PC-3 (cell line): ENCODE results near the gene PRDM15. TPM values are rescaled to one million over a fixed set of nuclear protein-coding genes. Genes with fewer than 3 reads are reported as not detected.

Source experiments
- ATAC-seq: fragments of 200-7000 bp; cut with Tn5 transposase; 2 replicates; pipeline ENCODE4 v1.9.1; 2020; ENCODE audit warnings: mild to moderate bottlenecking, moderate library complexity
- BruUV-seq: library from RNA; stranded (reverse); fragments of 400-500 nt; replicated peaks from 2 replicates; lab custom pipeline; 2021; lab: Mats Ljungman, UMichigan
- CTCF ChIA-PET: fragments of 300-600 bp; sonication (Branson Sonifier 250); formaldehyde crosslinking; loops from one replicate; lab custom pipeline; 2022; ENCODE audit warnings: antibody characterized with exemption; lab: Charles Lee
- POLR2A ChIA-PET: fragments of 300-600 bp; sonication (Branson Sonifier 250); formaldehyde crosslinking; loops from one replicate; lab custom pipeline; 2022; ENCODE audit warnings: antibody characterized with exemption; ENCODE audit not compliant: unreplicated experiment; lab: Charles Lee
- DNase-seq: peaks from one replicate; pipeline ENCODE4 v3.0.0-alpha.2; 2015
- H2AFZ ChIP-seq: fragments of 300-600 bp; sonication (generic); 2 replicates; pipeline ENCODE4 v1.6.0; 2016; ENCODE audit warnings: antibody characterized with exemption, low read length
- H3F3A ChIP-seq: fragments of 300-600 bp; sonication (generic); one replicate; pipeline ENCODE4 v1.6.0; 2017; ENCODE audit warnings: antibody characterized with exemption, low read length, control low read depth, mild to moderate bottlenecking; ENCODE audit not compliant: unreplicated experiment
- H3K27ac ChIP-seq: fragments of 300-600 bp; sonication (generic); 2 replicates; pipeline ENCODE4 v1.5.1; 2016; ENCODE audit warnings: mild to moderate bottlenecking, low read length
- H3K27me3 ChIP-seq: fragments of 300-600 bp; sonication (generic); 2 replicates; pipeline ENCODE4 v1.6.1; 2016; ENCODE audit warnings: low read length, mixed read lengths
- H3K36me3 ChIP-seq: fragments of 300-600 bp; sonication (generic); 2 replicates; pipeline ENCODE4 v1.6.1; 2016; ENCODE audit warnings: low read depth, mixed run types, low read length, mixed read lengths
- H3K4me1 ChIP-seq: fragments of 300-600 bp; sonication (generic); 2 replicates; pipeline ENCODE4 v1.5.1; 2016; ENCODE audit warnings: low read length; ENCODE audit not compliant: insufficient read depth
- H3K4me2 ChIP-seq: fragments of 300-600 bp; sonication (generic); 2 replicates; pipeline ENCODE4 v1.6.0; 2016; ENCODE audit warnings: low read length
- H3K4me3 ChIP-seq: fragments of 300-600 bp; sonication (generic); 2 replicates; pipeline ENCODE4 v1.5.1; 2016; ENCODE audit warnings: mild to moderate bottlenecking, low read length, mixed read lengths
- H3K79me2 ChIP-seq: fragments of 300-600 bp; sonication (generic); 2 replicates; pipeline ENCODE4 v1.6.1; 2017; ENCODE audit warnings: low read length, mixed read lengths
- H3K9ac ChIP-seq: fragments of 300-600 bp; sonication (generic); 2 replicates; pipeline ENCODE4 v1.6.0; 2016; ENCODE audit warnings: mild to moderate bottlenecking, low read length
- H3K9me2 ChIP-seq: fragments of 300-600 bp; sonication (generic); replicated peaks from 2 replicates; pipeline ENCODE4 v1.6.1; 2016; ENCODE audit warnings: mixed run types, low read length, mixed read lengths
- H3K9me3 ChIP-seq: fragments of 300-600 bp; sonication (generic); 2 replicates; pipeline ENCODE4 v1.6.1; 2016; ENCODE audit warnings: low read length, mixed read lengths
- H4K20me1 ChIP-seq: fragments of 300-600 bp; sonication (generic); 2 replicates; pipeline ENCODE4 v1.6.1; 2016; ENCODE audit warnings: low read length, mixed read lengths
- EZH2 ChIP-seq: fragments of 300-600 bp; sonication (generic); IDR thresholded peaks from one replicate; pipeline ENCODE4 v1.6.1; 2017; ENCODE audit warnings: antibody characterized with exemption, mild to moderate bottlenecking, low read length; ENCODE audit not compliant: unreplicated experiment
- EZH2phosphoT487 ChIP-seq: fragments of 300-600 bp; sonication (generic); IDR thresholded peaks from 2 replicates; pipeline ENCODE4 v1.6.1; 2018; ENCODE audit warnings: mild to moderate bottlenecking, antibody characterized with exemption, low read length, borderline replicate concordance
- intact Hi-C: fragments of 100-400 bp; cut with micrococcal nuclease; formaldehyde crosslinking; loops from 2 replicates; pipeline ENCODE4 v1.9.0; 2023
- total RNA-seq: library from RNA; depleted of rRNA; stranded (reverse); fragments of >200 nt; gene quantifications from 2 replicates; pipeline ENCODE4 v1.2.3, GENCODE V29; 2014
- TF ChIP-seq, protein P1 (sequence below): fragments of 300-600 bp; sonication (generic); conservative IDR thresholded peaks from 2 replicates; pipeline ENCODE4 v1.5.1; 2017; ENCODE audit warnings: antibody characterized with exemption, low read depth, mild to moderate bottlenecking, low read length

The PRDM15 gene
- total RNA-seq, 1 experiment from 2014 or later: 13.4 TPM

GRCh38 chr21:41819236-41819855 is 59.8 kb downstream of the PRDM15 start:
- intact Hi-C loops: no loop called here
- Histone ChIP-seq H3K9me3 (no peaks in the 10 kb centered on the region), H3K4me1 (peaks cover 15% of the 10 kb centered on the region), H3F3A (peaks cover 5% of the 10 kb centered on the region), H4K20me1 (no peaks in the 10 kb centered on the region), H3K4me3 (no peak overlapping the region), H3K79me2 (no peaks in the 10 kb centered on the region), H3K4me2 (no peak overlapping the region), H3K9me2 (no peaks in the 10 kb centered on the region), H2AFZ (no peak overlapping the region), H3K36me3 (peaks cover 10% of the 10 kb centered on the region), H3K9ac (no peak overlapping the region), H3K27me3 (no peaks in the 10 kb centered on the region), H3K27ac (no peak overlapping the region)
- no TSS peak for BruUV-seq
- ChIA-PET CTCF (no interaction called here), POLR2A (no interaction called here)
- TF ChIP-seq, protein P1, sequence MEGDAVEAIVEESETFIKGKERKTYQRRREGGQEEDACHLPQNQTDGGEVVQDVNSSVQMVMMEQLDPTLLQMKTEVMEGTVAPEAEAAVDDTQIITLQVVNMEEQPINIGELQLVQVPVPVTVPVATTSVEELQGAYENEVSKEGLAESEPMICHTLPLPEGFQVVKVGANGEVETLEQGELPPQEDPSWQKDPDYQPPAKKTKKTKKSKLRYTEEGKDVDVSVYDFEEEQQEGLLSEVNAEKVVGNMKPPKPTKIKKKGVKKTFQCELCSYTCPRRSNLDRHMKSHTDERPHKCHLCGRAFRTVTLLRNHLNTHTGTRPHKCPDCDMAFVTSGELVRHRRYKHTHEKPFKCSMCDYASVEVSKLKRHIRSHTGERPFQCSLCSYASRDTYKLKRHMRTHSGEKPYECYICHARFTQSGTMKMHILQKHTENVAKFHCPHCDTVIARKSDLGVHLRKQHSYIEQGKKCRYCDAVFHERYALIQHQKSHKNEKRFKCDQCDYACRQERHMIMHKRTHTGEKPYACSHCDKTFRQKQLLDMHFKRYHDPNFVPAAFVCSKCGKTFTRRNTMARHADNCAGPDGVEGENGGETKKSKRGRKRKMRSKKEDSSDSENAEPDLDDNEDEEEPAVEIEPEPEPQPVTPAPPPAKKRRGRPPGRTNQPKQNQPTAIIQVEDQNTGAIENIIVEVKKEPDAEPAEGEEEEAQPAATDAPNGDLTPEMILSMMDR: no peak
- TF ChIP-seq EZH2 (no peak), EZH2phosphoT487 (no peak)
- DNase-seq (no peak), ATAC-seq (no peak)

- H3K27ac ChIP-seq: no peak overlapping the region
- peaks cover 5% of the 10 kb centered on the region for H3F3A ChIP-seq
- ATAC-seq (no peak), DNase-seq (no peak)
- no peaks in the 10 kb centered on the region for H3K79me2 ChIP-seq
- peaks cover 15% of the 10 kb centered on the region for H3K4me1 ChIP-seq
- no peaks in the 10 kb centered on the region for H3K9me3 ChIP-seq
- H4K20me1 ChIP-seq: no peaks in the 10 kb centered on the region
- no peak overlapping the region for H2AFZ ChIP-seq
- H3K4me2 ChIP-seq: no peak overlapping the region
- no peaks in the 10 kb centered on the region for H3K27me3 ChIP-seq
- H3K9ac ChIP-seq: no peak overlapping the region
- H3K4me3 ChIP-seq: no peak overlapping the region
- POLR2A ChIA-PET: no interaction called here
- CTCF ChIA-PET: interaction anchor here (0.5 to 2.2 kb wide), 3 partner anchors 151 to 535 kb away, joined by 4 to 48 read pairs (median 8); no protein-coding TSS in a partner anchor
- peaks cover 10% of the 10 kb centered on the region for H3K36me3 ChIP-seq
- H3K9me2 ChIP-seq: no peaks in the 10 kb centered on the region
- BruUV-seq: no TSS peak
- intact Hi-C loops: loop anchor here (1.0 kb wide), 5 partner anchors 32 to 206 kb away; no protein-coding TSS in a partner anchor
- TF ChIP-seq, protein P1: no peak
- TF ChIP-seq EZH2phosphoT487 (no peak), EZH2 (no peak)
Measured at GRCh38 chr21:41817877-41818855, 61.0 kb downstream of the PRDM15 start.
